PFSK-1 (cell line): ENCODE measurements around the gene TBXA2R.

Experiments used
- POLR2AphosphoS5 ChIP-seq: IDR thresholded peaks from 2 replicates; pipeline ENCODE4 v1.6.1; 2012; ENCODE audit warnings: low read depth, mild to moderate bottlenecking, control low read depth, low read length, moderate library complexity
- SIN3A ChIP-seq: IDR thresholded peaks from 2 replicates; pipeline ENCODE4 v1.6.1; 2012; ENCODE audit warnings: mild to moderate bottlenecking, low read length, moderate library complexity, borderline replicate concordance; ENCODE audit not compliant: insufficient read depth
- TAF1 ChIP-seq: IDR thresholded peaks from 2 replicates; pipeline ENCODE4 v1.6.1; 2012; ENCODE audit warnings: low read length, control low read depth, borderline replicate concordance; ENCODE audit not compliant: insufficient read depth

DNA sequence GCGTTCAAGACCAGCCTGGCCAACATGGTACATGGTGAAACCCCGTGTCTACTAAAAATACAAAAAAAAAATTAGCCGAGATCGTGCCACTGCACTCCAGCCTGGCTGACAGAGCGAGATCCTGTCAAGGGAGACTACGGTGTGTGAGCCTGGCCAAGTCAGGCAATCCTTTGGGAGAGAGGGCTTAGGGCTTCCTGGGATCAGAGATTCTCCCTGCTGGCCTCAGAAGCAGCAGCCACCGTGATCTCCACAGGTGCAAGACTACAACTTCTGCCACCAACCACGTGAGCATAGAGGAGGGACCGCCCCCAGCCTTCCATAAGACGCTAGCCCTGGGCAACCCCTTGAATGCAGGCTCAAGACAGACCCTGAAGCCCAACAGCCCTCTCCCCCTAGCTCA lies 56.9 kb downstream of the TBXA2R start:
- no peak for TF ChIP-seq SIN3A
- TF ChIP-seq POLR2AphosphoS5 = no peak
- no peak for TF ChIP-seq TAF1
